HepG2 (cell line): ENCODE measurements around the gene EMC1. TPM values are rescaled to one million over a fixed set of nuclear protein-coding genes. Genes with fewer than 3 reads are reported as not detected.

ENCODE experiments used
- ATAC-seq: fragments of 200-7000 bp; cut with Tn5 transposase; 3 replicates; pipeline ENCODE4 v1.9.1; 2020; ENCODE audit warnings: mild to moderate bottlenecking, moderate library complexity
- BruUV-seq: library from RNA; stranded (reverse); fragments of 400-500 nt; replicated peaks from 2 replicates; lab custom pipeline; 2021; lab: Mats Ljungman, UMichigan
- CTCF ChIA-PET: fragments of 300-600 bp; formaldehyde crosslinking; extraction: SDS; loops from one replicate; lab custom pipeline; 2021; ENCODE audit warnings: low total read pairs, inconsistent platforms, low intra/inter-chr PET ratio; lab: Yijun Ruan, JAX
- POLR2A ChIA-PET: fragments of 350-600 bp; sonication (Branson Sonifier 250); formaldehyde crosslinking; loops from one replicate; lab custom pipeline; 2020; ENCODE audit warnings: antibody characterized with exemption, inconsistent platforms; lab: Yijun Ruan, JAX
- DNase-seq: peaks from one replicate; pipeline ENCODE4 v3.0.0-alpha.2; 2015; ENCODE audit warnings: low spot score
- FAIRE-seq: peaks from 3 replicates; lab custom pipeline; 2011; peaks lifted over from hg19 to GRCh38; lab: Jason Lieb, UNC
- H2AFZ ChIP-seq: one replicate; pipeline ENCODE4 v1.6.1; 2011; ENCODE audit warnings: low read length, inconsistent platforms
- H3K27ac ChIP-seq: fragments of 300-600 bp; 3 replicates; pipeline ENCODE4 v1.8.0; 2011; ENCODE audit warnings: mixed run types, mild to moderate bottlenecking, mixed read lengths, low read length, inconsistent platforms; ENCODE audit not compliant: insufficient read depth; ENCODE audit errors: extremely low read length
- H3K27me3 ChIP-seq, 2 experiments: fragments of 200-600 bp in 1 of 2; 2 replicates in 1 of 2; 3 replicates in 1 of 2; pipeline versions ENCODE4 v1.6.0 to v1.8.0; 2011; ENCODE audit warnings: low read length in 2 of 2, mild to moderate bottlenecking in 2 of 2, moderate library complexity in 2 of 2, inconsistent platforms in 1 of 2; ENCODE audit not compliant: insufficient read depth in 2 of 2, control insufficient read depth in 1 of 2
- H3K36me3 ChIP-seq, 2 experiments: fragments of 200-600 bp in 1 of 2; replicated peaks in 1 of 2; 2 replicates in 1 of 2; 3 replicates in 1 of 2; pipeline versions ENCODE4 v1.5.1 to v1.8.0; 2011; ENCODE audit warnings: low read length in 2 of 2, inconsistent platforms in 1 of 2; ENCODE audit not compliant: insufficient read depth in 2 of 2, control insufficient read depth in 1 of 2
- H3K4me1 ChIP-seq: 2 replicates; pipeline ENCODE4 v1.5.1; 2012; ENCODE audit warnings: low read length, inconsistent platforms; ENCODE audit not compliant: insufficient read depth
- H3K4me2 ChIP-seq: 2 replicates; pipeline ENCODE4 v1.6.0; 2011; ENCODE audit warnings: low read depth, low read length, inconsistent platforms
- H3K4me3 ChIP-seq, 3 experiments: fragments of 200-600 bp in 1 of 3; sonication (generic), shearing (Covaris generic) in 1 of 3; replicated peaks in 1 of 3; 2 replicates each; pipeline ENCODE4 v1.5.1; 2011 to 2016; ENCODE audit warnings: low read length in 3 of 3, inconsistent platforms in 2 of 3, low read depth in 2 of 3, mild to moderate bottlenecking in 2 of 3, control low read depth in 1 of 3, mixed read lengths in 1 of 3; ENCODE audit not compliant: insufficient read depth in 1 of 3
- H3K79me2 ChIP-seq: one replicate; pipeline ENCODE4 v1.6.1; 2011; ENCODE audit warnings: low read length, inconsistent platforms; ENCODE audit not compliant: insufficient read depth
- H3K9ac ChIP-seq: 2 replicates; pipeline ENCODE4 v1.6.0; 2011; ENCODE audit warnings: mild to moderate bottlenecking, low read depth, low read length, inconsistent platforms; ENCODE audit not compliant: insufficient read depth
- H3K9me3 ChIP-seq: 2 replicates; pipeline ENCODE4 v1.5.1; 2012; ENCODE audit warnings: mild to moderate bottlenecking, low read length
- H4K20me1 ChIP-seq: 2 replicates; pipeline ENCODE4 v1.6.0; 2011; ENCODE audit warnings: inconsistent platforms, mild to moderate bottlenecking, low read length, moderate library complexity; ENCODE audit not compliant: insufficient read depth
- MEIS2 ChIP-seq: sonication (generic); formaldehyde crosslinking; IDR thresholded peaks from 2 replicates; pipeline ENCODE4 v1.9.0; 2021; ENCODE audit warnings: mild to moderate bottlenecking, missing genetic modification reagents
- TEAD2 ChIP-seq: sonication (generic); formaldehyde crosslinking; IDR thresholded peaks from 2 replicates; pipeline ENCODE4 v1.9.0; 2021; ENCODE audit warnings: missing genetic modification reagents
- ZFP41 ChIP-seq: sonication (generic); formaldehyde crosslinking; IDR thresholded peaks from 2 replicates; pipeline ENCODE4 v1.4.0; 2020; ENCODE audit warnings: mild to moderate bottlenecking, missing genetic modification reagents, borderline replicate concordance
- ZNF597 ChIP-seq: sonication (generic); formaldehyde crosslinking; IDR thresholded peaks from 2 replicates; pipeline ENCODE4 v1.5.0; 2020; ENCODE audit warnings: missing genetic modification reagents
- WGBS: methylation state at CpG from one replicate; pipeline ENCODE4 v1.1.6; 2017; ENCODE audit warnings: low lambda C conversion rate; 5-methylcytosine and 5-hydroxymethylcytosine counted together
- in situ Hi-C: cut with HindIII; loops from 2 replicates; pipeline ENCODE4 v1.10.0; 2017; ENCODE audit warnings: low pct_unique_long_range_greater_than_20kb; ENCODE audit not compliant: extremely low pct_ligation_motif_present
- intact Hi-C: fragments of 100-400 bp; cut with micrococcal nuclease; formaldehyde crosslinking; loops from one replicate; pipeline ENCODE4 v1.10.0; 2022; ENCODE audit not compliant: unreplicated experiment
- polyA plus RNA-seq, 8 experiments: library from polyadenylated mRNA; depleted of rRNA in 3 of 8; stranded (reverse) in 7 of 8; unstranded in 1 of 8; fragments of >200 nt; fragmentation: Illumina TruSeq in 4 of 8; extraction: Trizol in 4 of 8; gene quantifications; 2 replicates each; pipeline versions ENCODE4 v1.2.1 to v1.2.3, GENCODE V29; 2011 to 2016; ENCODE audit warnings: low read depth in 4 of 8, missing spikeins in 1 of 8, mixed read lengths in 1 of 8; ENCODE audit not compliant: insufficient read depth in 1 of 8
- total RNA-seq, 5 experiments: library from RNA; depleted of rRNA; stranded (reverse); fragments of >200 nt; fragmentation: Illumina TruSeq; extraction: Trizol; gene quantifications; 2 replicates each; pipeline ENCODE4 v1.2.3, GENCODE V29; 2016; ENCODE audit warnings: low read depth in 1 of 5

Gene EMC1
- total and polyA plus RNA-seq, 2 of the 13 experiments (the other 11 are each of a cell fraction or from before 2014, with no cell fraction given): 38.0 to 61.3 TPM

DNA sequence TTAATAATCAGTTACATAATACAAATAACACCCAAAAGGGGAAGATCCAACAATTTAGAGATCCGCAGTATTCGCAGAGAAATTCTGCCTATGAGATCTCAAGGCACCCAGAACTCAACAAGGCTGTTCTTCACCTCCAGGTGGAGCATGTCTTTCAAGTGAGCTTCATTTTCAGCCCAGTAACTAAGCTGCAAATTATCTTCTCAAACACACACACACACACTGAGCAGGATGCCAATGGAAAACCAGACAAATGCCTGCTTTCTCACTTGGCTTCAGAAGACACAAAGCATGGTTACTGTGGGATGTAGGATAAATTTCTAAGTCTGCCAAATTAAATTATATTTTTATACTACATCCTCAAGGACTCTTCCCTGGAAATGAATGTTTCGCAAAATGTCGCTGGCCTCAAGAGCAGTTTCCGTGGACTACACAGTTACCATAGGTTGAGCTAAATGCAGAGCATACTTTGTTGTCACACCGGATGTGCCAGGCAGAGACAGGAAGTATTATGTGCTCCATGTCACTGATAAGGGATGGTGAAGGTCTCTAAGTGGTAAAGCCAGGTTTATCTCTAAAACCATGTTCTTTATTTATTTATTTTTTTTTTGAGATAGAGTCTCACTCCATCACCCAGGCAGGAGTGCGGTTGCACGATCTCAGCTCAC, 71.6 kb downstream of the EMC1 start (continued):
- TF ChIP-seq ZNF597 (no peak), MEIS2 (CRISPR knock-in tag) (no peak)

GRCh38 chr1:19178734-19179398, 72.5 kb downstream of the EMC1 start:
- BruUV-seq: no TSS peak
- H3K4me1 ChIP-seq: no peaks in the 10 kb centered on the region
- DNase-seq: no peak
- in situ Hi-C loops: loop anchor here (10.0 kb wide), 1 partner anchor 56 kb away; no protein-coding TSS in a partner anchor
- no peak overlapping the region for H3K27ac ChIP-seq
- ChIA-PET CTCF (interaction anchor here (1.7 kb wide), 1 partner anchor 62 kb away, joined by 10 read pairs; no protein-coding TSS in a partner anchor), POLR2A (interaction anchor here (1.8 kb wide), 1 partner anchor 73 kb away, joined by 6 read pairs; the partner anchor contains the start of genes EMC1 and MRTO4)
- no peak overlapping the region for H3K4me3 ChIP-seq
- H3K79me2 ChIP-seq: no peaks in the 10 kb centered on the region
- H3K9ac ChIP-seq: no peak overlapping the region
- FAIRE-seq: no peak
- H3K4me2 ChIP-seq: no peak overlapping the region
- H2AFZ ChIP-seq: no peak overlapping the region
- no peaks in the 10 kb centered on the region for H3K9me3 ChIP-seq
- ATAC-seq: no peak
- TF ChIP-seq TEAD2 (CRISPR knock-in tag) (no peak), ZFP41 (no peak)
- no peaks in the 10 kb centered on the region for H3K27me3 ChIP-seq
- H4K20me1 ChIP-seq: no peaks in the 10 kb centered on the region
- WGBS: 83% methylated on average over 5 of the region's 5 CpGs
- intact Hi-C loops: loop anchor here (2.0 kb wide), 1 partner anchor 62 kb away; no protein-coding TSS in a partner anchor
- H3K36me3 ChIP-seq: peaks cover 30 to 90% of the 10 kb centered on the region in 2 experiments
